Esophagus squamous epithelium (tissue), 5 donors: ENCODE measurements around the gene BRMS1L. TPM values are rescaled to one million over a fixed set of nuclear protein-coding genes. Genes with fewer than 3 reads are reported as not detected.
"Not testable (repeated sequence)": the region's sequence is repeated elsewhere in the genome, so short reads cannot be mapped to it uniquely, and the experiment has no call there.

Source experiments
- DNase-seq: peaks from one replicate; lab custom pipeline; 2025; lab: John Stamatoyannopoulos, UW
- H3K27ac ChIP-seq, 4 donors: fragments of 200-600 bp; sonication (generic); one replicate each; pipeline ENCODE4 v1.5.1; 2016 to 2019; ENCODE audit warnings: mild to moderate bottlenecking in 1 of 4
- H3K27me3 ChIP-seq, 4 donors: fragments of 200-600 bp; sonication (generic); 1 replicate in 3 of 4; 2 replicates in 1 of 4; pipeline versions ENCODE4 v1.5.1 to v1.6.0; 2017 to 2021; ENCODE audit warnings: antibody characterized with exemption in 1 of 4
- H3K36me3 ChIP-seq, 3 donors: fragments of 200-600 bp; sonication (generic); one replicate each; pipeline ENCODE4 v1.5.1; 2016 to 2019
- H3K4me1 ChIP-seq, 3 donors: fragments of 200-600 bp; sonication (generic); one replicate each; pipeline ENCODE4 v1.5.1; 2017 to 2019
- H3K4me3 ChIP-seq, 4 donors: fragments of 200-600 bp; sonication (generic); 1 replicate in 3 of 4; 2 replicates in 1 of 4; pipeline ENCODE4 v1.5.1; 2016 to 2019; ENCODE audit warnings: mild to moderate bottlenecking in 2 of 4, moderate library complexity in 1 of 4
- H3K9me3 ChIP-seq, 3 donors: fragments of 200-600 bp; sonication (generic); one replicate each; pipeline ENCODE4 v1.5.1; 2016 to 2019
- CTCF ChIP-seq, 6 experiments: fragments of 450-650 bp in 4 of 6; fragments of 200-600 bp in 2 of 6; sonication (generic) in 2 of 6; IDR thresholded peaks; one replicate each; pipeline ENCODE4 v1.5.1; 2016 to 2019; ENCODE audit warnings: antibody characterized with exemption in 6 of 6, mild to moderate bottlenecking in 4 of 6, moderate library complexity in 4 of 6
- POLR2A ChIP-seq, 4 donors: fragments of 450-650 bp; IDR thresholded peaks; one replicate each; pipeline ENCODE4 v1.6.1; 2017; ENCODE audit warnings: antibody characterized with exemption in 4 of 4, mild to moderate bottlenecking in 4 of 4, moderate library complexity in 3 of 4
- WGBS, 2 donors: methylation state at CpG; one replicate each; pipeline ENCODE4 v1.1.5; 2018; 5-methylcytosine and 5-hydroxymethylcytosine counted together
- intact Hi-C: fragments of 100-400 bp; cut with DNase I; formaldehyde crosslinking; loops from one replicate; pipeline ENCODE4 v1.15.0; 2022
- total RNA-seq, 4 donors: library from RNA; depleted of rRNA; stranded (reverse); fragments of >200 nt; gene quantifications; one replicate each; pipeline ENCODE4 v1.1.0, GENCODE V29; 2016
- donor health status: DM: yes; HTN: yes; CAD: no.

BRMS1L gene
- total RNA-seq, result 1 to 10 TPM; 2.4 to 9.0 (median 5.3) TPM

GRCh38 chr14:35826218-35826951, at the start of gene BRMS1L:
TSS of gene BRMS1L (plus strand) at chr14:35826338. CDS start at chr14:35826517, 179 bp downstream.
- peak; percentile 96 for DNase-seq
- 0% methylated on average over 15 to 18 of the region's 70 CpGs for WGBS, 2 donors
- no peaks in the 10 kb centered on the region for H3K27me3 ChIP-seq
- TF ChIP-seq CTCF (IDR thresholded peaks at IDR 0.05), result peak in 1 of 6 experiments; percentile 9
- TF ChIP-seq POLR2A (IDR thresholded peaks at IDR 0.05), result peak in 2 of 4 donors; percentile 58 to 91
- peaks cover 7 to 42% (median 11%) of the 10 kb centered on the region in 3 donors for H3K4me1 ChIP-seq
- peak within 1 kb of the TSS; percentile 93 to 100 (median 99) for H3K27ac ChIP-seq
- intact Hi-C loops, result no loop called here
- H3K36me3 ChIP-seq, result peaks cover 0 to 2% (median 0%) of the 10 kb centered on the region in 3 donors
- H3K4me3 ChIP-seq, result peak within 1 kb of the TSS; percentile 73 to 98 (median 78)
- H3K9me3 ChIP-seq, result no peaks in the 10 kb centered on the region

- 79 to 91% methylated on average over 4 of the region's 4 CpGs for WGBS, 2 donors
- intact Hi-C loops, result no loop called here
- Histone ChIP-seq H3K4me3 (no peak overlapping the region), H3K36me3 (peaks cover 0 to 11% (median 0%) of the 10 kb centered on the region in 3 donors), H3K27me3 (no peaks in the 10 kb centered on the region), H3K27ac (no peak overlapping the region), H3K4me1 (no peaks in the 10 kb centered on the region), H3K9me3 (peaks cover 0 to 21% (median 0%) of the 10 kb centered on the region in 3 donors)
- TF ChIP-seq POLR2A (IDR thresholded peaks at IDR 0.05) (no peak), CTCF (IDR thresholded peaks at IDR 0.05) (no peak)
- DNase-seq, result no peak
Observed at GRCh38 chr14:35776823-35777222, 49.3 kb upstream of the BRMS1L start.

- H3K4me3 ChIP-seq, intact Hi-C loops, H3K4me1 ChIP-seq, H3K27ac ChIP-seq, H3K36me3 ChIP-seq, DNase-seq, H3K27me3 ChIP-seq: not testable (repeated sequence)
- 96 to 99% methylated on average over 5 of the region's 5 CpGs for WGBS, 2 donors
- peaks cover 0 to 26% (median 0%) of the 10 kb centered on the region in 3 donors for H3K9me3 ChIP-seq
Observed at GRCh38 chr14:35777550-35777949, 48.6 kb upstream of the BRMS1L start.

- no peaks in the 10 kb centered on the region for H3K27me3 ChIP-seq
- no peak overlapping the region for H3K4me3 ChIP-seq
- H3K9me3 ChIP-seq, result peaks cover 0 to 26% (median 0%) of the 10 kb centered on the region in 3 donors
- DNase-seq, result no peak
- no peak overlapping the region for H3K27ac ChIP-seq
- WGBS, 2 donors, result 89 to 96% methylated on average over 3 of the region's 3 CpGs
- no peaks in the 10 kb centered on the region for H3K36me3 ChIP-seq
- no peaks in the 10 kb centered on the region for H3K4me1 ChIP-seq
- TF ChIP-seq CTCF (IDR thresholded peaks at IDR 0.05) (no peak), POLR2A (IDR thresholded peaks at IDR 0.05) (no peak)
- intact Hi-C loops, result no loop called here
Observed at GRCh38 chr14:35779368-35779767, 46.8 kb upstream of the BRMS1L start.

GRCh38 chr14:35783699-35784098, 42.4 kb upstream of the BRMS1L start:
- Histone ChIP-seq H3K27me3 (no peaks in the 10 kb centered on the region), H3K4me1 (no peaks in the 10 kb centered on the region), H3K27ac (no peak overlapping the region), H3K4me3 (no peak overlapping the region), H3K36me3 (no peaks in the 10 kb centered on the region), H3K9me3 (peaks cover 0 to 26% (median 0%) of the 10 kb centered on the region in 3 donors)
- WGBS, 2 donors, result 33 to 55% methylated on average over 1 of the region's 1 CpG
- no peak for DNase-seq
- intact Hi-C loops, result no loop called here
- TF ChIP-seq CTCF (IDR thresholded peaks at IDR 0.05), result no peak
- TF ChIP-seq POLR2A (IDR thresholded peaks at IDR 0.05), result no peak
